CD14-positive monocyte (primary cell): Measurements from ENCODE around the gene OAT. TPM values are rescaled to one million over a fixed set of nuclear protein-coding genes. Genes with fewer than 3 reads are reported as not detected.

ENCODE experiments used
- DNase-seq, 3 donors: peaks; one replicate each; pipeline ENCODE4 v3.0.0-alpha.2; 2011 to 2022
- H2AFZ ChIP-seq: 2 replicates; pipeline ENCODE4 v1.6.0; 2012; ENCODE audit warnings: mild to moderate bottlenecking, low read depth, low read length, inconsistent platforms; ENCODE audit not compliant: insufficient read depth, poor library complexity, severe bottlenecking
- H3K27ac ChIP-seq, 2 donors: 1 replicate in 1 of 2; 2 replicates in 1 of 2; pipeline ENCODE4 v1.5.1; 2012 to 2013; ENCODE audit warnings: low read length in 2 of 2, control low read depth in 1 of 2, inconsistent platforms in 1 of 2, low read depth in 1 of 2, mild to moderate bottlenecking in 1 of 2
- H3K27me3 ChIP-seq, 2 donors: one replicate each; pipeline versions ENCODE4 v1.6.0 to v1.6.1; 2011 to 2013; ENCODE audit warnings: low read length in 2 of 2; ENCODE audit not compliant: control insufficient read depth in 2 of 2, insufficient read depth in 2 of 2
- H3K36me3 ChIP-seq, 2 donors: replicated peaks in 1 of 2; 1 replicate in 1 of 2; 2 replicates in 1 of 2; pipeline versions ENCODE4 v1.5.1 to v1.6.1; 2012 to 2013; ENCODE audit warnings: low read length in 2 of 2, control low read depth in 1 of 2, inconsistent platforms in 1 of 2, mild to moderate bottlenecking in 1 of 2; ENCODE audit not compliant: insufficient read depth in 2 of 2, control insufficient read depth in 1 of 2
- H3K4me1 ChIP-seq, 2 donors: 1 replicate in 1 of 2; 2 replicates in 1 of 2; pipeline versions ENCODE4 v1.5.1 to v1.6.1; 2012 to 2013; ENCODE audit warnings: low read length in 2 of 2, control low read depth in 1 of 2, inconsistent platforms in 1 of 2, mild to moderate bottlenecking in 1 of 2, moderate library complexity in 1 of 2; ENCODE audit not compliant: insufficient read depth in 2 of 2, control insufficient read depth in 1 of 2
- H3K4me2 ChIP-seq: replicated peaks from 2 replicates; pipeline ENCODE3; 2012; ENCODE audit warnings: low read length, moderate library complexity, mild to moderate bottlenecking; ENCODE audit not compliant: poor library complexity, severe bottlenecking; ENCODE audit errors: extremely low read depth
- H3K4me3 ChIP-seq, 3 experiments: fragments of 200-600 bp in 1 of 3; sonication (generic) in 1 of 3; replicated peaks in 1 of 3; 1 replicate in 2 of 3; 2 replicates in 1 of 3; pipeline ENCODE4 v1.5.1; 2011 to 2013; ENCODE audit warnings: low read length in 3 of 3, mild to moderate bottlenecking in 3 of 3, control low read depth in 2 of 3, low read depth in 2 of 3, inconsistent platforms in 1 of 3, moderate library complexity in 1 of 3
- H3K79me2 ChIP-seq: 2 replicates; pipeline ENCODE4 v1.6.0; 2012; ENCODE audit warnings: mild to moderate bottlenecking, control low read depth, inconsistent platforms, low read length, moderate library complexity; ENCODE audit not compliant: insufficient read depth
- H3K9ac ChIP-seq: 2 replicates; pipeline ENCODE4 v1.6.0; 2017; ENCODE audit warnings: low read length, mild to moderate bottlenecking; ENCODE audit not compliant: insufficient read depth, poor library complexity, severe bottlenecking
- H3K9me3 ChIP-seq, 2 donors: replicated peaks in 1 of 2; 1 replicate in 1 of 2; 2 replicates in 1 of 2; pipeline versions ENCODE4 v1.5.1 to v1.6.1; 2012 to 2013; ENCODE audit warnings: low read length in 2 of 2, control low read depth in 1 of 2; ENCODE audit not compliant: control insufficient read depth in 1 of 2, insufficient read depth in 1 of 2
- H4K20me1 ChIP-seq: 2 replicates; pipeline ENCODE4 v1.6.0; 2012; ENCODE audit warnings: mild to moderate bottlenecking, low read length, control low read depth, moderate library complexity; ENCODE audit not compliant: insufficient read depth
- H3K27ac Mint-ChIP-seq, 7 donors: one replicate each; pipeline ENCODE4 v1.8.0; 2020; ENCODE audit warnings: mild to moderate bottlenecking in 7 of 7, mixed read lengths in 7 of 7, moderate library complexity in 6 of 7, inconsistent platforms in 2 of 7
- H3K27me3 Mint-ChIP-seq, 3 donors: one replicate each; pipeline ENCODE4 v1.8.0; 2021 to 2022; ENCODE audit warnings: low read depth in 3 of 3, mild to moderate bottlenecking in 3 of 3, mixed read lengths in 3 of 3, moderate library complexity in 3 of 3, inconsistent platforms in 1 of 3
- H3K36me3 Mint-ChIP-seq, 2 donors: one replicate each; pipeline ENCODE4 v1.8.0; 2020; ENCODE audit warnings: mixed read lengths in 2 of 2, inconsistent platforms in 1 of 2, mild to moderate bottlenecking in 1 of 2
- H3K4me1 Mint-ChIP-seq: one replicate; pipeline ENCODE4 v1.8.0; 2020; ENCODE audit warnings: mild to moderate bottlenecking, mixed read lengths
- H3K4me3 Mint-ChIP-seq, 2 donors: one replicate each; pipeline ENCODE4 v1.8.0; 2020; ENCODE audit warnings: mild to moderate bottlenecking in 2 of 2, mixed read lengths in 2 of 2, moderate library complexity in 1 of 2
- H3K9me3 Mint-ChIP-seq, 7 donors: one replicate each; pipeline ENCODE4 v1.8.0; 2020 to 2022; ENCODE audit warnings: mixed read lengths in 7 of 7, mild to moderate bottlenecking in 6 of 7, moderate library complexity in 6 of 7, inconsistent platforms in 2 of 7
- CTCF ChIP-seq: fragments of 200-600 bp; IDR thresholded peaks from one replicate; pipeline ENCODE4 v1.8.0; 2022; ENCODE audit warnings: antibody characterized with exemption, mild to moderate bottlenecking
- WGBS: methylation state at CpG from one replicate; pipeline ENCODE4 v1.1.5; 2013; ENCODE audit warnings: missing lambda C conversion rate; ENCODE audit not compliant: insufficient coverage; 5-methylcytosine and 5-hydroxymethylcytosine counted together
- intact Hi-C, 2 donors: fragments of 100-400 bp; cut with micrococcal nuclease; formaldehyde crosslinking; loops; one replicate each; pipeline versions ENCODE4 v1.15.0 to v1.15.1; 2023
- polyA plus RNA-seq, 3 donors: library from polyadenylated mRNA; depleted of rRNA in 1 of 3; unstranded in 2 of 3; stranded (reverse) in 1 of 3; fragments of 300-500 nt in 2 of 3; fragments of >200 nt in 1 of 3; fragmentation: Illumina TruSeq in 2 of 3; gene quantifications; 1 replicate in 2 of 3; 2 replicates in 1 of 3; pipeline ENCODE4 v1.2.3, GENCODE V29; 2012 to 2021

OAT gene
- polyA plus RNA-seq, 3 donors = 83.5 to 89.6 (median 87.3) TPM

- Histone ChIP-seq H4K20me1 (no peaks in the 10 kb centered on the region), H3K9me3 (peaks cover 0 to 7% of the 10 kb centered on the region in 2 donors), H3K27me3 (peaks cover 0 to 12% of the 10 kb centered on the region in 2 donors), H3K79me2 (no peaks in the 10 kb centered on the region), H3K9ac (no peak overlapping the region), H3K27ac (no peak overlapping the region), H3K36me3 (peaks cover 11 to 31% of the 10 kb centered on the region in 2 donors), H3K4me2 (no peak overlapping the region), H3K4me3 (no peak overlapping the region), H3K4me1 (peaks cover under 1 to 1% of the 10 kb centered on the region in 2 donors), H2AFZ (no peak overlapping the region)
- Mint-ChIP-seq H3K36me3 (peaks cover 18 to 31% of the 10 kb centered on the region in 2 donors), H3K4me1 (peaks cover 2% of the 10 kb centered on the region), H3K9me3 (peaks cover 2 to 12% (median 4%) of the 10 kb centered on the region in 7 donors), H3K4me3 (no peak overlapping the region), H3K27ac (peak overlapping the region in 1 of 7 donors; percentile 24), H3K27me3 (peaks cover 0 to 13% (median 10%) of the 10 kb centered on the region in 3 donors)
- intact Hi-C loops = loop anchor here in 1 of 2 donors (5.0 to 10.0 kb wide), 2 partner anchors 370 to 402 kb away; no protein-coding TSS in a partner anchor
- WGBS = no CpG with 5 or more reads among the region's 1 CpG
- no peak for TF ChIP-seq CTCF
- DNase-seq = no peak
Measured at GRCh38 chr10:124394583-124394982, 24.1 kb downstream of the OAT start.

- Histone ChIP-seq H3K27me3 (peaks cover 0 to 12% of the 10 kb centered on the region in 2 donors), H3K27ac (no peak overlapping the region), H3K4me3 (no peak overlapping the region), H3K9ac (no peak overlapping the region), H3K4me1 (peaks cover 13 to 15% of the 10 kb centered on the region in 2 donors), H2AFZ (no peak overlapping the region), H3K79me2 (no peaks in the 10 kb centered on the region), H3K4me2 (no peak overlapping the region), H3K9me3 (peaks cover 0 to 7% of the 10 kb centered on the region in 2 donors), H4K20me1 (no peaks in the 10 kb centered on the region), H3K36me3 (peaks cover 5 to 13% of the 10 kb centered on the region in 2 donors)
- Mint-ChIP-seq H3K4me1 (peaks cover 6% of the 10 kb centered on the region), H3K27ac (peak overlapping the region in 2 of 7 donors; percentile 4 to 9), H3K9me3 (peaks cover 2 to 12% (median 4%) of the 10 kb centered on the region in 7 donors), H3K4me3 (no peak overlapping the region), H3K27me3 (peaks cover 0 to 13% (median 10%) of the 10 kb centered on the region in 3 donors), H3K36me3 (peaks cover 10 to 16% of the 10 kb centered on the region in 2 donors)
- TF ChIP-seq CTCF = no peak
- WGBS = 98% methylated on average over 10 of the region's 11 CpGs
- intact Hi-C loops = loop anchor here in 1 of 2 donors (5.0 to 10.0 kb wide), 2 partner anchors 368 to 400 kb away; no protein-coding TSS in a partner anchor
- DNase-seq = no peak
Measured at GRCh38 chr10:124392626-124393342, 25.9 kb downstream of the OAT start.
